Erythroblast (primary cell): ENCODE results near the gene BDKRB1.

Experiments
- GATA1 ChIP-seq: IDR thresholded peaks from 2 replicates; pipeline ENCODE4 v1.6.1; 2011; ENCODE audit warnings: low read depth, mild to moderate bottlenecking, control low read depth, low read length, moderate library complexity
- POLR2A ChIP-seq: IDR thresholded peaks from 2 replicates; pipeline ENCODE4 v1.6.1; 2011; ENCODE audit warnings: mild to moderate bottlenecking, low read length

DNA sequence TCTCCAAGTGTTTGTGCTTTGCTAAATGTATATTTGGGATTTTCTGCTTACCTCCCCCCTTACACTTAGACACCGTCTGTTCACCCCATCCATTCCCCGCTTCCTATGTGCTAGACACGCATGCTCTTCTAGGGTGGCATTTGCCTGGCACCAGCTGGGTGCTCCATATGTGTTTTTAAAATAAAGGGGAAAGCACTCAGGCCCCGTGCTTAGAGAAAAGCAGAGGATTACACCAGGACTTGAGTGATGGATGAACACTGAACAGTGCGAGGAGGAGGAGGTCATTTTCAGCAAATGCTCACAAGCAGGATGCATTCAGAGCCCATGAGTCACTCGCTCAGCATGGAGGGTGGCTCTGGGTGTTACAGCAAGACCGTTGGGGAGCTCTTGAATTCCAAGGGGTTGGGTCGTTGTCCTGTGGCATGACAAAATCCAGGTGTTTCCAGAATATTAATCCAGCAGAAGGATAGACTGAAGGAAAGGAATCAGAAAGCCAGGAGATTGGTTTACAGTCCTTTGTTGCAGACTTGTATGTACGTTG lies 2.9 kb upstream of the BDKRB1 start:
- no peak for TF ChIP-seq POLR2A
- no peak for TF ChIP-seq GATA1
